Activated CD8-positive, alpha-beta memory T cell treated with anti-CD3 and anti-CD28 coated beads for 24 hours (primary cell): ENCODE results near the gene PARP14.

Experiments
- DNase-seq: peaks from one replicate; pipeline ENCODE4 v3.0.0-alpha.2; 2020

PARP14 gene

GRCh38 chr3:122774564-122774963 is 93.9 kb downstream of the PARP14 start:
- no peak for DNase-seq

GRCh38 chr3:122776675-122777468 is 96.2 kb downstream of the PARP14 start:
- no peak for DNase-seq

- no peak for DNase-seq
Observed at GRCh38 chr3:122777563-122777962, 96.9 kb downstream of the PARP14 start.
